Endothelial cell (in vitro differentiated cells): ENCODE data around the gene OVOL1. TPM values are rescaled to one million over a fixed set of nuclear protein-coding genes. Genes with fewer than 3 reads are reported as not detected.

Experiments used
- DNase-seq: peaks from one replicate; pipeline ENCODE4 v3.0.0; 2021; ENCODE audit warnings: low spot score
- H3K27ac Mint-ChIP-seq: one replicate; pipeline ENCODE4 v1.8.0; 2021; ENCODE audit warnings: mixed read lengths, inconsistent platforms; ENCODE audit not compliant: unreplicated experiment
- H3K27me3 Mint-ChIP-seq: one replicate; pipeline ENCODE4 v1.8.0; 2021; ENCODE audit warnings: mild to moderate bottlenecking, moderate library complexity, mixed read lengths, inconsistent platforms; ENCODE audit not compliant: unreplicated experiment
- H3K36me3 Mint-ChIP-seq: one replicate; pipeline ENCODE4 v1.8.0; 2021; ENCODE audit warnings: mild to moderate bottlenecking, low read depth, mixed read lengths, inconsistent platforms; ENCODE audit not compliant: unreplicated experiment
- H3K4me1 Mint-ChIP-seq: one replicate; pipeline ENCODE4 v1.8.0; 2021; ENCODE audit warnings: mild to moderate bottlenecking, mixed read lengths, inconsistent platforms; ENCODE audit not compliant: unreplicated experiment
- H3K4me3 Mint-ChIP-seq: one replicate; pipeline ENCODE4 v1.8.0; 2021; ENCODE audit warnings: mild to moderate bottlenecking, mixed read lengths, inconsistent platforms; ENCODE audit not compliant: unreplicated experiment
- H3K9me3 Mint-ChIP-seq: one replicate; pipeline ENCODE4 v1.8.0; 2021; ENCODE audit warnings: mixed read lengths, inconsistent platforms; ENCODE audit not compliant: unreplicated experiment
- total RNA-seq: library from RNA; stranded (reverse); fragmentation: NEBNext Ultra II Directional; extraction: Animal tissue kit (Norgen Biotek cat#: 25700); gene quantifications from one replicate; pipeline ENCODE4 v1.2.1, GENCODE V29; 2021; ENCODE audit not compliant: unreplicated experiment
- TF ChIP-seq, protein P1 (sequence below): fragments of 200-600 bp; sonication (generic); IDR thresholded peaks from one replicate; pipeline ENCODE4 v1.5.0; 2021; ENCODE audit warnings: antibody characterized with exemption; ENCODE audit not compliant: unreplicated experiment

Gene OVOL1
- total RNA-seq, 1 donor from 2014 or later, result not detected

DNA sequence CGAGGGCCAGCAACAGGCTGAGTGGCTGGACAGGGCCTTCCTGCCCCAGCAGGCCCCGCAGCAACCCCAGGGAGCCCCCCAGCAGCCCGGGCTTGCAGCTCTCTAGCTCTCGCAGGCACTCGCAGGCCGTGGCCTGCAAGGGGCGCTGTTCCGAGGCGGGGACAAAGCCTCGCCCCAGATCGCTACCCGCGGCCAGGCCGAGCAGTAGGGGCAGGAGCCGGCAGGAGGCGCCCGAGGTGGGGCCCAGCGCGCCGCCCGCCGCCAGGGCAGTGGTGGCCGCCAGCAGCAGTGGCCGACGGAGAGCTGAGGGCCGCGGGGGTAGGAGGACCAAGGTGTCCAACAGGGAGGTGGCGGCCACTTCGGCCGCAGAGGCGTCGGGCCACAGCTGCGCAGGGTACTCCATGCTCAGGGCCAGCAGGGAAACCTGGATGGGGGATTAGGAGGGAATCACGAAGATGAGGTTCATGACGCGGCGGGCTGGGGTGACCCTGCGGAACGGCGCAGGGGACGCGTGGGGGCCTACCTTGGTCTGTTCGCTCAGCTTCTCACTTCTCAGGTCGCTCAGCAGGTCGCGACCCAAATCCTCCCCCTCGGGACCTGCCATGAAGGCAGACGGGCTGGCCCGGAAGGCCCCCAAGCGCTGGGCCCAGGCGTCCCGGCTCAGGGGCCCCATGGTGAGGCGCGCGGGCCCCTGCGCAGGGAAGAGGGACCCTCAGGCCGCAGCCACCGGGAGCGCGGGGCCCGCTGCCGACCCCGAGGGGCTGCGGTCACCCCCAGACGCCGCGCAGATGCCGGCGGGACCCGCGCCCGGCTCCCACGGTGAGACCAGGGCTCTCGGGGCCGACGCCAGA is 6.7 kb upstream of the OVOL1 start:
- peak overlapping the region; percentile 86 for H3K4me3 Mint-ChIP-seq
- no peak overlapping the region for H3K27ac Mint-ChIP-seq
- H3K9me3 Mint-ChIP-seq, result no peaks in the 10 kb centered on the region
- no peaks in the 10 kb centered on the region for H3K36me3 Mint-ChIP-seq
- peak; percentile 86 for DNase-seq
- no peaks in the 10 kb centered on the region for H3K4me1 Mint-ChIP-seq
- TF ChIP-seq, protein P1, sequence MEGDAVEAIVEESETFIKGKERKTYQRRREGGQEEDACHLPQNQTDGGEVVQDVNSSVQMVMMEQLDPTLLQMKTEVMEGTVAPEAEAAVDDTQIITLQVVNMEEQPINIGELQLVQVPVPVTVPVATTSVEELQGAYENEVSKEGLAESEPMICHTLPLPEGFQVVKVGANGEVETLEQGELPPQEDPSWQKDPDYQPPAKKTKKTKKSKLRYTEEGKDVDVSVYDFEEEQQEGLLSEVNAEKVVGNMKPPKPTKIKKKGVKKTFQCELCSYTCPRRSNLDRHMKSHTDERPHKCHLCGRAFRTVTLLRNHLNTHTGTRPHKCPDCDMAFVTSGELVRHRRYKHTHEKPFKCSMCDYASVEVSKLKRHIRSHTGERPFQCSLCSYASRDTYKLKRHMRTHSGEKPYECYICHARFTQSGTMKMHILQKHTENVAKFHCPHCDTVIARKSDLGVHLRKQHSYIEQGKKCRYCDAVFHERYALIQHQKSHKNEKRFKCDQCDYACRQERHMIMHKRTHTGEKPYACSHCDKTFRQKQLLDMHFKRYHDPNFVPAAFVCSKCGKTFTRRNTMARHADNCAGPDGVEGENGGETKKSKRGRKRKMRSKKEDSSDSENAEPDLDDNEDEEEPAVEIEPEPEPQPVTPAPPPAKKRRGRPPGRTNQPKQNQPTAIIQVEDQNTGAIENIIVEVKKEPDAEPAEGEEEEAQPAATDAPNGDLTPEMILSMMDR, result peak; percentile 92
- H3K27me3 Mint-ChIP-seq, result peaks cover 17% of the 10 kb centered on the region

DNA sequence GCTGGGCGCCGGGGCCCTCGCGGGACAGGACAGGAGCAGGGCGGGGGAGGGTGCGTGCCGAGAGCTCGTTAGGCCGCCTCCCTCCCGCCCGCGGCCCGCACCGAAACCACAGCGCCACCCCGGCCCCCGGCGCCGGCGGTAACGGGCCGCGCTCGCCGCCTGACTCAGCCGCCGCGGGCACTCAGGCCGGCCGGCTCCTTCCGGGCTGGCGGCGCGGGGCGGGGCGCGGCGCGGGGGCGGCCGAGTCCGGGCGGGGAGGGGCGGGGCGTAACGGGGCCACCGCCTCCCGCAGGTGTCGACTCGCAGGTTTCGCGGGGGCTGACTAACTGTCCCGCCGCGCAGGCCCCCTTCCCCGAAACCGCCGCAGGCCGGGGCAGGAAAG is 6.1 kb upstream of the OVOL1 start, which contains the start of gene AP5B1:
Gene AP5B1, minus strand, starts transcription at position 207 of the 382 bp plus-strand sequence. CDS start 385 bp downstream, outside the sequence.
- peaks cover 20% of the 10 kb centered on the region for H3K27me3 Mint-ChIP-seq
- H3K4me1 Mint-ChIP-seq, result no peaks in the 10 kb centered on the region
- no peaks in the 10 kb centered on the region for H3K9me3 Mint-ChIP-seq
- DNase-seq, result peak; percentile 38
- H3K4me3 Mint-ChIP-seq, result peak within 1 kb of the TSS; percentile 86
- no peaks in the 10 kb centered on the region for H3K36me3 Mint-ChIP-seq
- no peak within 1 kb of the TSS for H3K27ac Mint-ChIP-seq
- TF ChIP-seq, protein P1, result no peak

DNA sequence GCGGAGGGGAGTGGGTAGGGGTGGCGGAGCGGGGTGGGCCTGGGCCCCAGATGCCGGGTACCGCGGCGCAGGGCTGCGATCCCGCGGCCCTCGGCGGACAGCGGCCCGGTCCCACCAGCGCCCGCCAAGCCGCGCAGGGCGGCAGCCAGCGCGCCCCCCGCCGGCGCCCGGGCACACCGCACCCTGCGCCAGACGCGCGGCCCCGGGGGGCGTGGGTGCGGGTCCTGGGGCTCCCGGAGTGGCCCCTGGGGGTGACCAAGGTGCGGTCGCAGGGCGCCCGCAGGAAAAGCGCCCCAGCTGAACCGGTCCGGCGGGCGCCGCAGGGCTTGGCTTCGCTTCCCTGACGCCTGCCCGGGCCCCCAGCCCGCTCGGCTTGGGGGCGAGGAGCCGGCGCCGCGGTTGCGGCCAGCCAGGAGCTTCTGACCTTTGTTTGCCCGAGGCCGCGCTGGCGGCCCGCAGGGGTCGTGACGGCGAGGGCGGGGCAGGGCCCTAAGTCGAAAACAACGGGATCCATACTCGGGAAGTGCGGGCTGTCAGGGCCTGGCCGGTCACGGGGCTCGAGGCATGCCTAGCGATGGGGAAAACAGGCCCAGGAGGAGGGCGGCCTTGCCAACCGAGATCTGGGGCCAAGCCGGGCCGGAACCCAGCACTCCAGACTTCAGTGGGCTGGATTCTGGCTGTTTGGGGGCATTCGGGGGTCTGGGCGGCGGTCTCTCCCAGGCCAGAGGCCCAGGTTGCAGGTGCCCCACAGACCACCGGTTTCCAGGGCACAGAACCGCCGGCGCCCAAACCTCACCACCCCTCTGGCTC is 5.5 kb upstream of the OVOL1 start:
- H3K4me3 Mint-ChIP-seq, result no peak overlapping the region
- peak; percentile 50 for DNase-seq
- H3K27ac Mint-ChIP-seq, result no peak overlapping the region
- TF ChIP-seq, protein P1, result peak; percentile 44
- H3K4me1 Mint-ChIP-seq, result no peaks in the 10 kb centered on the region
- no peaks in the 10 kb centered on the region for H3K36me3 Mint-ChIP-seq
- H3K27me3 Mint-ChIP-seq, result peaks cover 21% of the 10 kb centered on the region
- H3K9me3 Mint-ChIP-seq, result no peaks in the 10 kb centered on the region

DNA sequence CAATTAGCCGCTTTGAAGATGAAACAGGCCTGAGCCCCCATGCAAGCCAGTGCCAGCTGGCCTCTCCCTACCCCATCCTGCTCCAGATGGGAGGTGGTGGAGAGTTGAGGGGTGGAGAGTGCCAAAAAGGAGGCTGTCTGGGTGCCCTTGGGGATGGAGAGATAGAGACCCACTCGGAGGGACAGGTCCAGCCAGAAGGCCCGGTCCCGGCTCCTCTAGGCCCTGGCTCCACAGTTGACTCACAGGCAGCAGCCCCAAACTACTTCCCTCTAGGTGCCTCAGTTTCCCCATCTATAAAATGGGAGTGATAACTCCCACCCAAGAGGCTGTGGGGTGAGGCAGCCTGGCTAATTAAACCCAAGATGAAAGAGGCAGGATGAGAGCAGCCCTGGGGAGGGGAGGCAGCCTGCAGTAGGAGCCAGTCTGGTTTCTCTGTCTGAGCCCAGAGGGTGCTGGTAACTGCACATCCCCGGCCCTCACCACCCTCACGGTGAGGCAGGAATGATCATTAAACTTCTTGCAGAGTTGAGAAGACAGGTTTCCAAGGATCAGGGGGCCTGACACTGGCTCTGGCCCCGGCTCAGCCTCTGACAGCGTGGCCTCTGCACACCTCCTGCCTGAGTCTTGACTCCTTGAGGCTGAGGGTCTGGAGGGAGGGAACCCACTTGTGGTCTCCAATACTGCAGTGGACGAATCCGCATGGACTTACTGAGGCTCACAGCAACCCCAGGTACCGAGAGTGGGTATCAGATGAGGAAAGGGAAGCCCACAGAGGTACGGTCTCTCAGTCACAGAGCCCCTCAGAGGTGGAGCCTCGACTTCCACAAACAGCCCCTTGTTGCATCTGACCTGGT is 4.7 kb upstream of the OVOL1 start:
- no peak for DNase-seq
- no peak overlapping the region for H3K27ac Mint-ChIP-seq
- H3K4me3 Mint-ChIP-seq, result no peak overlapping the region
- peaks cover 17% of the 10 kb centered on the region for H3K27me3 Mint-ChIP-seq
- no peaks in the 10 kb centered on the region for H3K4me1 Mint-ChIP-seq
- no peaks in the 10 kb centered on the region for H3K9me3 Mint-ChIP-seq
- TF ChIP-seq, protein P1, result no peak
- no peaks in the 10 kb centered on the region for H3K36me3 Mint-ChIP-seq
